PFSK-1 (cell line): ENCODE measurements around the gene ZNF174.

Source experiments
- POLR2AphosphoS5 ChIP-seq: IDR thresholded peaks from 2 replicates; pipeline ENCODE4 v1.6.1; 2012; ENCODE audit warnings: low read depth, mild to moderate bottlenecking, control low read depth, low read length, moderate library complexity
- SIN3A ChIP-seq: IDR thresholded peaks from 2 replicates; pipeline ENCODE4 v1.6.1; 2012; ENCODE audit warnings: mild to moderate bottlenecking, low read length, moderate library complexity, borderline replicate concordance; ENCODE audit not compliant: insufficient read depth
- TF ChIP-seq, protein P1 (sequence below), 2 experiments: IDR thresholded peaks; 2 replicates each; pipeline versions ENCODE4 v1.6.1 to v1.8.0; 2011 to 2012; ENCODE audit warnings: low read depth in 2 of 2, low read length in 2 of 2, control low read depth in 1 of 2, inconsistent platforms in 1 of 2, mild to moderate bottlenecking in 1 of 2, moderate library complexity in 1 of 2; ENCODE audit not compliant: insufficient read depth in 1 of 2

DNA sequence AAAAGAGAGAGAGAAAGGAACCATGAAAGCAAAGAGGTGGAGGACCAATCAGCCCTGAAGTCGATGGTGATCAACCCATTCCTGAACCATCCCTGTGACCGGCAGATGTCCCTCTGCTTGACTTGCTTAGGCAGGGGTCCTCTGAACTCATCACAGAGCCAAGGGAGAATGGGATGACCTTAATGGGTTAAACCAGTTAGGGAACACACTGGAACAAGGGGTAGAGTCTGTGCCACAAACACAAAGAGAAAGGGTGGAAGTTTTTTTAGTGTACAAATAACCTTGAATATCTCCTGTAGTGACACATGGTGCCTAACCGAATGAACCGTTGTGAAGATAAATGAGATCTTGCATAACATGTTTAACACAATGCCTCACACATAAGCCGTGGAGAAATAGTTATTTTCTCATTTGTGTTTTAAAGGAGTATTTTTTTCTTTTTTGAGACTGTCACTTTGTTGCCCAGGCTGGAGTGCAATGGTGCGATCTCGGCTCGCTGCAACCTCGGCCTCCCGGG lies 53.7 kb downstream of the ZNF174 start:
- no peak for TF ChIP-seq POLR2AphosphoS5
- TF ChIP-seq, protein P1, sequence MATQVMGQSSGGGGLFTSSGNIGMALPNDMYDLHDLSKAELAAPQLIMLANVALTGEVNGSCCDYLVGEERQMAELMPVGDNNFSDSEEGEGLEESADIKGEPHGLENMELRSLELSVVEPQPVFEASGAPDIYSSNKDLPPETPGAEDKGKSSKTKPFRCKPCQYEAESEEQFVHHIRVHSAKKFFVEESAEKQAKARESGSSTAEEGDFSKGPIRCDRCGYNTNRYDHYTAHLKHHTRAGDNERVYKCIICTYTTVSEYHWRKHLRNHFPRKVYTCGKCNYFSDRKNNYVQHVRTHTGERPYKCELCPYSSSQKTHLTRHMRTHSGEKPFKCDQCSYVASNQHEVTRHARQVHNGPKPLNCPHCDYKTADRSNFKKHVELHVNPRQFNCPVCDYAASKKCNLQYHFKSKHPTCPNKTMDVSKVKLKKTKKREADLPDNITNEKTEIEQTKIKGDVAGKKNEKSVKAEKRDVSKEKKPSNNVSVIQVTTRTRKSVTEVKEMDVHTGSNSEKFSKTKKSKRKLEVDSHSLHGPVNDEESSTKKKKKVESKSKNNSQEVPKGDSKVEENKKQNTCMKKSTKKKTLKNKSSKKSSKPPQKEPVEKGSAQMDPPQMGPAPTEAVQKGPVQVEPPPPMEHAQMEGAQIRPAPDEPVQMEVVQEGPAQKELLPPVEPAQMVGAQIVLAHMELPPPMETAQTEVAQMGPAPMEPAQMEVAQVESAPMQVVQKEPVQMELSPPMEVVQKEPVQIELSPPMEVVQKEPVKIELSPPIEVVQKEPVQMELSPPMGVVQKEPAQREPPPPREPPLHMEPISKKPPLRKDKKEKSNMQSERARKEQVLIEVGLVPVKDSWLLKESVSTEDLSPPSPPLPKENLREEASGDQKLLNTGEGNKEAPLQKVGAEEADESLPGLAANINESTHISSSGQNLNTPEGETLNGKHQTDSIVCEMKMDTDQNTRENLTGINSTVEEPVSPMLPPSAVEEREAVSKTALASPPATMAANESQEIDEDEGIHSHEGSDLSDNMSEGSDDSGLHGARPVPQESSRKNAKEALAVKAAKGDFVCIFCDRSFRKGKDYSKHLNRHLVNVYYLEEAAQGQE (IDR thresholded peaks at IDR 0.05; ENCODE audit: insufficient read depth in 1 of 2, low read depth in 2 of 2, low read length in 2 of 2) = no peak
- no peak for TF ChIP-seq SIN3A
